H1 (cell line): ENCODE measurements around the gene MED23. TPM values are rescaled to one million over a fixed set of nuclear protein-coding genes. Genes with fewer than 3 reads are reported as not detected.

Source experiments
- CTCF ChIA-PET: fragments of 300-600 bp; sonication (Branson Sonifier 250); formaldehyde crosslinking; loops from one replicate; lab custom pipeline; 2021; ENCODE audit not compliant: partially characterized antibody; lab: Charles Lee
- POLR2A ChIA-PET: fragments of 300-600 bp; sonication (Branson Sonifier 250); formaldehyde crosslinking; loops from one replicate; lab custom pipeline; 2021; ENCODE audit warnings: inconsistent platforms; ENCODE audit not compliant: partially characterized antibody; lab: Charles Lee
- DNase-seq, 2 experiments: peaks; one replicate each; pipeline versions ENCODE4 v3.0.0 to v3.0.0-alpha.2; 2010 to 2022; ENCODE audit warnings: low spot score in 2 of 2, low read depth in 1 of 2, mixed read lengths in 1 of 2
- FAIRE-seq: peaks from 2 replicates; lab custom pipeline; 2011; peaks lifted over from hg19 to GRCh38; lab: Jason Lieb, UNC
- H2AFZ ChIP-seq: 2 replicates; pipeline ENCODE4 v1.8.1; 2012; ENCODE audit warnings: low read length, inconsistent platforms
- H2AK5ac ChIP-seq: 2 replicates; pipeline ENCODE4 v1.6.1; 2013; ENCODE audit warnings: low read depth, low read length
- H2BK120ac ChIP-seq: replicated peaks from 2 replicates; pipeline ENCODE3; 2013; ENCODE audit warnings: low read depth, low read length, inconsistent platforms
- H2BK12ac ChIP-seq: 2 replicates; pipeline ENCODE4 v1.6.1; 2013; ENCODE audit warnings: low read depth, low read length
- H2BK15ac ChIP-seq: 2 replicates; pipeline ENCODE4 v1.6.1; 2013; ENCODE audit warnings: low read length
- H2BK20ac ChIP-seq: 2 replicates; pipeline ENCODE4 v1.6.1; 2013; ENCODE audit warnings: low read length
- H2BK5ac ChIP-seq: 2 replicates; pipeline ENCODE4 v1.6.1; 2013; ENCODE audit warnings: low read depth, low read length
- H3K14ac ChIP-seq: 2 replicates; pipeline ENCODE4 v1.6.1; 2013; ENCODE audit warnings: inconsistent platforms; ENCODE audit not compliant: insufficient read length
- H3K18ac ChIP-seq: 2 replicates; pipeline ENCODE4 v1.6.1; 2013; ENCODE audit warnings: low read length; ENCODE audit errors: extremely low read depth
- H3K23ac ChIP-seq: 2 replicates; pipeline ENCODE4 v1.6.1; 2013; ENCODE audit warnings: inconsistent platforms; ENCODE audit not compliant: insufficient read length
- H3K23me2 ChIP-seq: 2 replicates; pipeline ENCODE4 v1.6.1; 2013; ENCODE audit warnings: low read depth, low read length
- H3K27ac ChIP-seq: 2 replicates; pipeline ENCODE4 v1.6.1; 2011; ENCODE audit warnings: low read depth, low read length, inconsistent platforms
- H3K27me3 ChIP-seq, 4 experiments: replicated peaks in 1 of 4; 1 replicate in 1 of 4; 2 replicates in 3 of 4; pipeline versions ENCODE4 v1.6.1 to v1.8.1; 2011 to 2013; ENCODE audit warnings: low read length in 3 of 4, mild to moderate bottlenecking in 3 of 4, inconsistent platforms in 2 of 4, mixed read lengths in 2 of 4, moderate library complexity in 1 of 4; ENCODE audit not compliant: control insufficient read depth in 3 of 4, insufficient read depth in 3 of 4; ENCODE audit errors: extremely low read depth in 1 of 4
- H3K36me3 ChIP-seq, 4 experiments: 2 replicates each; pipeline versions ENCODE4 v1.6.1 to v1.8.1; 2011 to 2013; ENCODE audit warnings: mild to moderate bottlenecking in 4 of 4, low read length in 3 of 4, moderate library complexity in 2 of 4, control low read depth in 1 of 4, inconsistent platforms in 1 of 4; ENCODE audit not compliant: insufficient read depth in 4 of 4, control insufficient read depth in 2 of 4
- H3K4ac ChIP-seq: replicated peaks from 2 replicates; pipeline ENCODE3; 2013; ENCODE audit warnings: low read length, low read depth, mixed read lengths, inconsistent platforms; ENCODE audit not compliant: insufficient read length
- H3K4me1 ChIP-seq, 4 experiments: replicated peaks in 1 of 4; 1 replicate in 1 of 4; 2 replicates in 3 of 4; pipeline versions ENCODE4 v1.6.1 to v1.8.1; 2011 to 2013; ENCODE audit warnings: low read length in 3 of 4, inconsistent platforms in 2 of 4, mixed read lengths in 1 of 4; ENCODE audit not compliant: insufficient read depth in 4 of 4, control insufficient read depth in 3 of 4
- H3K4me2 ChIP-seq, 2 experiments: 2 replicates each; pipeline versions ENCODE4 v1.6.1 to v1.8.1; 2011 to 2013; ENCODE audit warnings: low read depth in 2 of 2, low read length in 2 of 2, control low read depth in 1 of 2, inconsistent platforms in 1 of 2, mild to moderate bottlenecking in 1 of 2; ENCODE audit not compliant: insufficient read depth in 1 of 2
- H3K4me3 ChIP-seq, 4 experiments: fragments of 200-600, 300-600 bp in 1 of 4; sonication (generic), shearing (Covaris generic), sonication (Bioruptor Twin) in 1 of 4; 2 replicates each; pipeline versions ENCODE4 v1.5.1 to v1.8.1; 2011 to 2016; ENCODE audit warnings: low read length in 4 of 4, low read depth in 3 of 4, control low read depth in 2 of 4, inconsistent platforms in 2 of 4, mild to moderate bottlenecking in 2 of 4, mixed read lengths in 1 of 4, moderate library complexity in 1 of 4; ENCODE audit not compliant: insufficient read depth in 2 of 4; ENCODE audit errors: extremely low read depth in 1 of 4
- H3K56ac ChIP-seq: replicated peaks from 2 replicates; pipeline ENCODE3; 2013; ENCODE audit warnings: low read depth, mild to moderate bottlenecking, mixed read lengths, low read length, inconsistent platforms; ENCODE audit not compliant: insufficient read length
- H3K79me1 ChIP-seq: 2 replicates; pipeline ENCODE4 v1.6.1; 2013; ENCODE audit warnings: low read depth, low read length, control low read depth
- H3K79me2 ChIP-seq, 2 experiments: 2 replicates each; pipeline versions ENCODE4 v1.6.1 to v1.8.1; 2012 to 2013; ENCODE audit warnings: low read length in 2 of 2, mild to moderate bottlenecking in 2 of 2, inconsistent platforms in 1 of 2; ENCODE audit not compliant: insufficient read depth in 2 of 2, control insufficient read depth in 1 of 2
- H3K9ac ChIP-seq, 4 experiments: replicated peaks in 1 of 4; 1 replicate in 1 of 4; 2 replicates in 3 of 4; pipeline versions ENCODE4 v1.6.1 to v1.8.1; 2011 to 2013; ENCODE audit warnings: low read depth in 3 of 4, low read length in 3 of 4, control low read depth in 2 of 4, mild to moderate bottlenecking in 2 of 4, moderate library complexity in 2 of 4, inconsistent platforms in 1 of 4; ENCODE audit errors: extremely low read depth in 1 of 4
- H3K9me3 ChIP-seq, 2 experiments: 2 replicates each; pipeline versions ENCODE4 v1.6.1 to v1.8.1; 2012 to 2013; ENCODE audit warnings: mild to moderate bottlenecking in 2 of 2, moderate library complexity in 2 of 2, control low read depth in 1 of 2, inconsistent platforms in 1 of 2, low read depth in 1 of 2, low read length in 1 of 2, mixed read lengths in 1 of 2; ENCODE audit not compliant: insufficient read depth in 2 of 2
- H4K20me1 ChIP-seq, 2 experiments: replicated peaks in 1 of 2; 2 replicates each; pipeline versions ENCODE3 to v1.8.1; 2011 to 2013; ENCODE audit warnings: inconsistent platforms in 2 of 2, low read length in 2 of 2, mild to moderate bottlenecking in 1 of 2; ENCODE audit not compliant: insufficient read depth in 2 of 2, control insufficient read depth in 1 of 2
- H4K5ac ChIP-seq: 2 replicates; pipeline ENCODE4 v1.6.1; 2013; ENCODE audit warnings: low read length, low read depth, mixed read lengths, inconsistent platforms; ENCODE audit not compliant: insufficient read length
- H4K8ac ChIP-seq: 2 replicates; pipeline ENCODE4 v1.8.0; 2013; ENCODE audit warnings: mild to moderate bottlenecking, moderate library complexity, low read length, inconsistent platforms; ENCODE audit not compliant: insufficient read depth; ENCODE audit errors: extremely low read depth
- H4K91ac ChIP-seq: replicated peaks from 2 replicates; pipeline ENCODE3; 2013; ENCODE audit warnings: low read length, mixed read lengths, inconsistent platforms; ENCODE audit not compliant: insufficient read length
- ASH2L ChIP-seq: fragments of 200-600, 300-600 bp; sonication (generic); IDR thresholded peaks from one replicate; pipeline ENCODE4 v1.7.1; 2017; ENCODE audit warnings: low read length
- BCL11A ChIP-seq, 2 experiments: IDR thresholded peaks; one replicate each; pipeline ENCODE4 v1.6.1; 2011; ENCODE audit warnings: low read depth in 2 of 2, low read length in 2 of 2, mild to moderate bottlenecking in 2 of 2
- BRCA1 ChIP-seq: IDR thresholded peaks from 2 replicates; pipeline ENCODE4 v1.6.1; 2012; ENCODE audit warnings: low read depth, low read length, improper control_type of control experiment
- CHD1 ChIP-seq: IDR thresholded peaks from 2 replicates; pipeline ENCODE4 v1.6.1; 2012; ENCODE audit warnings: low read depth, low read length, improper control_type of control experiment
- CHD2 ChIP-seq: IDR thresholded peaks from 2 replicates; pipeline ENCODE4 v1.6.1; 2012; ENCODE audit warnings: low read length, improper control_type of control experiment
- GABPA ChIP-seq: IDR thresholded peaks from 2 replicates; pipeline ENCODE4 v1.6.1; 2011; ENCODE audit warnings: mild to moderate bottlenecking, low read length, moderate library complexity, borderline replicate concordance; ENCODE audit not compliant: insufficient read depth
- NRF1 ChIP-seq: IDR thresholded peaks from 2 replicates; pipeline ENCODE4 v1.6.1; 2011; ENCODE audit warnings: mild to moderate bottlenecking, low read depth, low read length, improper control_type of control experiment
- RAD21 ChIP-seq, 2 experiments: IDR thresholded peaks in 1 of 2; conservative IDR thresholded peaks in 1 of 2; 2 replicates each; pipeline ENCODE4 v1.6.1; 2011; ENCODE audit warnings: low read depth in 2 of 2, low read length in 2 of 2, improper control_type of control experiment in 1 of 2, inconsistent platforms in 1 of 2, mild to moderate bottlenecking in 1 of 2, moderate library complexity in 1 of 2
- SUZ12 ChIP-seq: fragments of 200-600 bp; sonication (generic); IDR thresholded peaks from 2 replicates; pipeline ENCODE4 v1.6.1; 2012; ENCODE audit warnings: mild to moderate bottlenecking, inconsistent platforms, low read length, moderate library complexity, mixed read lengths
- TBP ChIP-seq: IDR thresholded peaks from 2 replicates; pipeline ENCODE4 v1.6.1; 2011; ENCODE audit warnings: low read depth, low read length, improper control_type of control experiment
- WGBS, 2 experiments: shearing (Covaris generic) in 1 of 2; methylation state at CpG; one replicate each; pipeline versions ENCODE4 v1.1.6 to v1.1.7; 2013 to 2015; ENCODE audit warnings: low lambda C conversion rate in 2 of 2, mixed read lengths in 2 of 2, inconsistent platforms in 1 of 2, low coverage in 1 of 2, missing lambda C conversion rate in 1 of 2; ENCODE audit not compliant: insufficient replicate concordance in 2 of 2, insufficient coverage in 1 of 2, insufficient read length in 1 of 2; ENCODE audit errors: extremely low coverage in 1 of 2, missing lambda C conversion rate in 1 of 2; 5-methylcytosine and 5-hydroxymethylcytosine counted together
- polyA plus RNA-seq, 7 experiments: library from polyadenylated mRNA; depleted of rRNA in 3 of 7; stranded (reverse) in 5 of 7; unstranded in 2 of 7; fragments of >200 nt in 5 of 7; fragments of 200-250 nt in 2 of 7; gene quantifications; 1 replicate in 5 of 7; 2 replicates in 1 of 7; 4 replicates in 1 of 7; pipeline versions ENCODE4 v1.2.1 to v1.2.3, GENCODE V29; 2011 to 2013; ENCODE audit warnings: missing spikeins in 2 of 7, mixed read lengths in 2 of 7
- total RNA-seq: library from RNA; stranded (reverse); fragmentation: NEBNext Ultra II Directional; extraction: Animal tissue kit (Norgen Biotek cat#: 25700); gene quantifications from 2 replicates; pipeline ENCODE4 v1.2.1, GENCODE V29; 2021
- TF ChIP-seq, protein P1 (sequence below): IDR thresholded peaks from 2 replicates; pipeline ENCODE4 v1.6.1; 2011; ENCODE audit warnings: low read length, improper control_type of control experiment
- TF ChIP-seq, protein P2 (sequence below): IDR thresholded peaks from 2 replicates; pipeline ENCODE4 v1.6.1; 2012; ENCODE audit warnings: low read length, inconsistent platforms

MED23 gene
- total and polyA plus RNA-seq, 2 of the 8 experiments (the other 6 are each of a cell fraction or from before 2014, with no cell fraction given) = 10.5 to 13.0 TPM

DNA sequence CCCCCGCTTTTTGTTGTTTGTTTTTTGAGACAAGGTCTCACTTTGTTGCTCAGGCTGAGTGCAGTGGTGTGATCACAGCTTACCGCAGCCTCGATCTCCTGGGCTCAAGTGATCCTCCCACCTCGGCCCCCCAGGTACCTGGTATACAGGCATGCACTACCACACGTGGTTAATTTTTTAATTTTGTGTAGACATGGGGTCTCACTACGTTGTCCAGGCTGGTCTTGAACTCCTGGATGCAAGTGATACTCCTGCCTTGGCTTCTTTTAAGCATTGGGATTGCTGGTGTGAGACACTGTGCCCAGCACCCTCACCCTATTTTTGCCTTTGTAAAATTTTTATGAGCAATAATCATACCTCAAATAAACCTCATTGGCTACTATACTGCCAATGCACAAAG is 14.5 kb upstream of the MED23 start:
- Histone ChIP-seq H4K8ac (no peak overlapping the region), H2AK5ac (no peak overlapping the region), H3K36me3 (no peaks in the 10 kb centered on the region), H3K9me3 (no peaks in the 10 kb centered on the region), H3K9ac (no peak overlapping the region), H3K4me1 (no peaks in the 10 kb centered on the region), H2BK20ac (no peak overlapping the region), H4K5ac (no peak overlapping the region), H3K79me2 (no peaks in the 10 kb centered on the region), H3K56ac (no peak overlapping the region), H3K27ac (no peak overlapping the region), H4K91ac (no peak overlapping the region), H3K79me1 (no peaks in the 10 kb centered on the region), H2BK120ac (no peak overlapping the region), H3K23me2 (peaks cover 2% of the 10 kb centered on the region; the same call in 1 of the 2 replicates), H3K4me3 (no peak overlapping the region), H3K4me2 (no peak overlapping the region), H2AFZ (no peak overlapping the region), H3K27me3 (no peaks in the 10 kb centered on the region), H3K18ac (no peak overlapping the region), H3K23ac (no peak overlapping the region), H2BK15ac (no peak overlapping the region), H4K20me1 (no peaks in the 10 kb centered on the region), H3K4ac (no peak overlapping the region), H2BK5ac (no peak overlapping the region), H3K14ac (no peak overlapping the region), H2BK12ac (no peak overlapping the region)
- POLR2A ChIA-PET = no interaction called here
- CTCF ChIA-PET = no interaction called here
- FAIRE-seq (no peak), DNase-seq (no peak)
- 88% methylated on average over 6 of the region's 6 CpGs; no CpG with 5 or more reads in 1 of the 2 experiments for WGBS, 2 experiments
- no peak for TF ChIP-seq NRF1
- TF ChIP-seq, protein P1, sequence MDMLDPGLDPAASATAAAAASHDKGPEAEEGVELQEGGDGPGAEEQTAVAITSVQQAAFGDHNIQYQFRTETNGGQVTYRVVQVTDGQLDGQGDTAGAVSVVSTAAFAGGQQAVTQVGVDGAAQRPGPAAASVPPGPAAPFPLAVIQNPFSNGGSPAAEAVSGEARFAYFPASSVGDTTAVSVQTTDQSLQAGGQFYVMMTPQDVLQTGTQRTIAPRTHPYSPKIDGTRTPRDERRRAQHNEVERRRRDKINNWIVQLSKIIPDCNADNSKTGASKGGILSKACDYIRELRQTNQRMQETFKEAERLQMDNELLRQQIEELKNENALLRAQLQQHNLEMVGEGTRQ = no peak
- no peak for TF ChIP-seq GABPA
- TF ChIP-seq ASH2L = no peak
- TF ChIP-seq BCL11A (IDR thresholded peaks at IDR 0.05; ENCODE audit: low read depth in 2 of 2, low read length in 2 of 2) = no peak
- no peak for TF ChIP-seq BRCA1
- no peak for TF ChIP-seq CHD2
- TF ChIP-seq SUZ12 = no peak
- TF ChIP-seq RAD21 (IDR thresholded peaks at IDR 0.05 in 1 of 2, conservative IDR thresholded peaks at IDR 0.05 in 1 of 2; ENCODE audit: low read depth in 2 of 2, low read length in 2 of 2) = no peak
- TF ChIP-seq, protein P2, sequence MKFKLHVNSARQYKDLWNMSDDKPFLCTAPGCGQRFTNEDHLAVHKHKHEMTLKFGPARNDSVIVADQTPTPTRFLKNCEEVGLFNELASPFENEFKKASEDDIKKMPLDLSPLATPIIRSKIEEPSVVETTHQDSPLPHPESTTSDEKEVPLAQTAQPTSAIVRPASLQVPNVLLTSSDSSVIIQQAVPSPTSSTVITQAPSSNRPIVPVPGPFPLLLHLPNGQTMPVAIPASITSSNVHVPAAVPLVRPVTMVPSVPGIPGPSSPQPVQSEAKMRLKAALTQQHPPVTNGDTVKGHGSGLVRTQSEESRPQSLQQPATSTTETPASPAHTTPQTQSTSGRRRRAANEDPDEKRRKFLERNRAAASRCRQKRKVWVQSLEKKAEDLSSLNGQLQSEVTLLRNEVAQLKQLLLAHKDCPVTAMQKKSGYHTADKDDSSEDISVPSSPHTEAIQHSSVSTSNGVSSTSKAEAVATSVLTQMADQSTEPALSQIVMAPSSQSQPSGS = no peak
- no peak for TF ChIP-seq CHD1
- no peak for TF ChIP-seq TBP
